Activated CD4-positive, CD25-positive, alpha-beta regulatory T cell treated with anti-CD3 and anti-CD28 coated beads, Interleukin-2, amount 50 U/mL, for 24 hours (primary cell): ENCODE results near the gene VMP1.
"Not testable (repeated sequence)": the region's sequence is repeated elsewhere in the genome, so short reads cannot be mapped to it uniquely, and the experiment has no call there.

ENCODE experiments used
- ATAC-seq, 2 donors: fragments of 150-1000 bp; cut with Tn5 transposase; one replicate each; pipeline ENCODE4 v1.10.0; 2021; ENCODE audit warnings: mild to moderate bottlenecking in 1 of 2, moderate library complexity in 1 of 2

Gene VMP1

GRCh38 chr17:59873414-59873813 is 166.0 kb downstream of the VMP1 start:
- ATAC-seq = not testable (repeated sequence)

- no peak for ATAC-seq
Measured at GRCh38 chr17:59874376-59874775, 166.9 kb downstream of the VMP1 start.

GRCh38 chr17:59876107-59876506 is 168.7 kb downstream of the VMP1 start:
- no peak for ATAC-seq

- no peak for ATAC-seq
Measured at GRCh38 chr17:59877965-59878364, 170.5 kb downstream of the VMP1 start.

- no peak for ATAC-seq
Measured at GRCh38 chr17:59878624-59879023, 171.2 kb downstream of the VMP1 start.

- ATAC-seq = no peak
Measured at GRCh38 chr17:59884861-59885260, 177.4 kb downstream of the VMP1 start.

GRCh38 chr17:59888145-59888750 is 180.8 kb downstream of the VMP1 start:
- no peak for ATAC-seq

GRCh38 chr17:59890720-59891119 is 183.3 kb downstream of the VMP1 start:
- ATAC-seq = no peak
